HG03196 (cell line): Measurements from ENCODE around the gene SRSF4.
"Not testable (repeated sequence)": the region's sequence is repeated elsewhere in the genome, so short reads cannot be mapped to it uniquely, and the experiment has no call there.

Experiments
- ATAC-seq: cut with Tn5 transposase; IDR thresholded peaks from one replicate; pipeline ENCODE4 v1.9.1; 2021; ENCODE audit not compliant: unreplicated experiment

The SRSF4 gene

DNA sequence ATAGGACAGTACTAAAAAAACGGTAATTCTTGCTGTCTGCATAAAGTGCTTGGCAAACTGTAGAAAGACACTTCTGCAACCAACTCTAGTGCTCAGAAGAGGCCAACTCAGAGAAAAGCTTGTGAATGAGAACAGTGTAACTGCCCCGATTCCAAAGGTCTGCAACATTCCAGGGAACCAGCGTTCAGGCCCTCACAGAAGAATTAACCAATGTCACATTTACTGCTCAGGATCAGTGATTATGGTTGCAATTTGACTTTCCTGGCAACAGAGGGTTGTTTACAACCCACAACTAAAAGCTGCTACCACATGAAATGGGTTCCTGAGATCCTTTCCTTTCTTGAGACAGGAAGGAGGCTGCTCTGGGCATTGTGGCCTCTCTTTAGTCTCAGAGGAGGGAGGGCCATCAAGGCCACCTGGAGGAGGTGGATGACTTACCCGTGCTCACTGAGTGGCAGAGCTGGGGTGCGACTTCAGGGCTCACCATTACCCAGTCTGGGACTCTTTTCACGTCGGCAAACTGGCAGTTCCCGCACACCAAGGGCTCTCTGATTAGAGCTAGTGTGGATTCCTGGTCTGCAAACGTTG, 15.3 kb downstream of the SRSF4 start:
- no peak for ATAC-seq

DNA sequence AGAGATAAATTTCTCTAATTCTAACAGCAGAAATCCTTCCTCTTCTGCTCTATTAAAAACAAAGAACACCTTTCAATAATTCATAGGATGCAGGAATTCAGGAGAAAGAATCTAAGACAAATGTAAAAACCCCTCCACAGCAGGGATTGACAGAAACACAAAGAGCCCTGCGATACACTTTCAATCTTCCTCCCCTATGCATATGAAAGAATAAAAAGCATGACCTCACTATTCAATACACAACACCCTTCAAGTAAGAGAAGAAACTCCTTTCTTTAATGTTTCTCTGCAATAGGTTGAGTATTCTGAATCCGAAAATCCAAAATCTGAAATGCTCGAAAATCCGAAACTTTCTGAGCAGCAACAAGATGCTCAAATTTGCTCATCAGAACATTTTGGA, 17.1 kb downstream of the SRSF4 start:
- no peak for ATAC-seq

DNA sequence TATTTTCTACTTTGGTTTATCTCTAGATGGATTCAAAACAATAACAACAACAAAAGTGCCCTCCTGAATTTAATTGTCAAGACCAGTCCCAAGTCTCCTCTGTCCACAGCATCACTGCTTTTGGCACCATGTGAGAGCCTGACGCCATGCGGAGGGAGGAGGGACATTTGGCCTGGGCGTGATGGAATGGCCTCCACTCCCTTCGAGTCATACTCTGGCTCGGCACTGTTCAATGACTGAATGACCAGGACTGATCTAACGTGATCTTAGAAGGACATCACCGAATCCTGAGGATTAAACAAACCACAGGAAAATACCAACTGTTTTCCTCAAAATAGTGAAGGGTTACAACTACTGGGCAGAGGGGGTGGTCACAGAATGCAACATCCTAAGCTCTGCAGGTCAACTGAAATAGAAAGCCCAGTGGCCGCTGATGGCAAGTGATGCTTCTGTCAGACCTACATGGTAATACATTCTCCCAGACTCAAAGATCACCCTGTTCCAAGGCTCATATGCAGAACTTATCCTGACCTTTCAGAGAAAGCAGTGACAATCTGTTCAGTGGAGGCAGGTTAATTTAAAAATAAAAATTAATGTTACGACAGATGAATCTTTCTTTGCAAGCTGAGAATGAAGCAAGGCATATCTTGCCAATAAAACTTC, 19.1 kb downstream of the SRSF4 start:
- no peak for ATAC-seq

DNA sequence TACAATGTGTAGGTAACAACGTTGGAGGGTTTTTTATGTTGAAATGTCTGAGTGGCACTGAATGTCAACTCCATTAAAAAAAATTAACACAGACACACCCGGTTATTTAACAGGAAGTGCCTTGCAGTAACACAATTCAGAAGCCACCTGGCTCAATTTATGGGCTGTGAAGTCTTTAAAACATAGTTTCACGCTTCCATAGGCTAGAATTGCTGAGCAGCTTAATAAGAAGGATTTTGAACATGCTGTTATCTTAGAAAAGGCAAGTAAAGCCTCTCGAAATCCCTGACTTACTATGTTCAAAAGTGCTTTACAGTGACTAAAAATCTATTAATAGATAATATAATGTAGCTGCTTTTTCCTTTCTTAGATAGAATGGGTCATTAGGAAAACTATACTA, 19.7 kb downstream of the SRSF4 start:
- no peak for ATAC-seq

DNA sequence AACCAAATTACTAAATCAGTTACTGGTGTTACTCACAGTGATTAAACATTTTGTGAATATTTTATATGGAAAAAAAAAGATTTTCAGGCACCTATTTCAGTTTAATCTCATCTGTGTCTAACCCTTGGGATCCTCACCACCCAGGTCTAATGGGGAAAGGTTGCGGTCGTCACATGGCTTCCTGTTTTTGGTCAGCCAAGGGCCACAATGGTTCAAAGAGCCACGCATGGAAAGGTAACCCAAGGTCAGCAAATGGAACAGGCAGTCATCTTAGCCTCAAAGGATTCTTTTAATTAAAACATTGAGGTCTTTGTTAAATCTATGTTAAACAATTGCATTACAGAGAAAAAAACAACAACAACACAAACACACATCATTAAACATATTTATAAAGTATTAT, 21.9 kb downstream of the SRSF4 start:
- no peak for ATAC-seq

DNA sequence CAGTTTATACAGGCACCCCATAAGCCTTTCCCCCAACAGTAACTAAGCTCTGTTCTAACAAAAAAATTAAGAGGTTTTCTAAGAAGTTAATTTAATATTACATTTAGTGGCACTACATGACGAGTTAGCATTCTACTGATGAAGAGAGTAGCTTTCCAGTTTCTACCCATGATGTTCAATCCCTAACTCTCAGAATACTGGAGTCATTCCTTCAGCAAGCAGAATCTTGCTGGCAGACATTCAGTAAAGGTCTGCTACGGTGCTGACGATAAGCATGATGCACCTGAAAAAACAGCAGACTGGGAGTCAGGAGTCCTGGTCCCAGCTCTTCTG, 24.5 kb downstream of the SRSF4 start:
- no peak for ATAC-seq

DNA sequence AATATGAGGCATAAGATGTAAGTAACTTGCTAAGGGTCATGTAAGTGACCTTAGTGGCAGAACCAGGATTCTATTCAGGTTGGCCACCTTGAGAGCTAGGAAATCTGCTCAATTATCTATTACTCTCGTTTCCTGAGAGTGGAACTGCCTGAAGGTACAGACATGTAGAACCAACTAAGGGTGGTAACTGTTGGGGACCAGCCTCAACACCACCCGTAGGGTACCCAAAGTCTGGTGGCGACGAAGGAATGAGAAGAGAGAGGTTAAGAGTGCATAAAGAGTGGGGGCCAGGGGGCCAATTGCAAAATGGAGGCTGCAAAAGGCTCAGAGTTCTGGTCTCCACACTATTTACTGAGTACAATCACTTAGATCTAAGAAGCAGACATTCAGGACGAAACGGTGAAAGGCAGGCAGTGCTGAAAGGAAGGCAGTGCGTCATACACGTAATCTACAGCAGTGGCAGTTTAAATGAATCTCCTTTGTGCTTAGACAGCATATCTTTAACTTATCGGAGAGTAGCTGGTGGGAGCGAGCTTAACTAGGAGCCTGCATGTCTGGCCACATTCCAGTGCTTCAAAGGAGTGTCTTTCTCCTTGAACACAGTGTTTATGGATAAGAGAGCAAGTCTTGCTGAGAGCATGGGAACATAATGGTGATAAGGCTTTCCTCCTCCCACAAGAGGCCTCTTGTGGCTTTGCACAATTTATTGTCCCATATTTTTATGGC, 25.0 kb downstream of the SRSF4 start:
- ATAC-seq: no peak

DNA sequence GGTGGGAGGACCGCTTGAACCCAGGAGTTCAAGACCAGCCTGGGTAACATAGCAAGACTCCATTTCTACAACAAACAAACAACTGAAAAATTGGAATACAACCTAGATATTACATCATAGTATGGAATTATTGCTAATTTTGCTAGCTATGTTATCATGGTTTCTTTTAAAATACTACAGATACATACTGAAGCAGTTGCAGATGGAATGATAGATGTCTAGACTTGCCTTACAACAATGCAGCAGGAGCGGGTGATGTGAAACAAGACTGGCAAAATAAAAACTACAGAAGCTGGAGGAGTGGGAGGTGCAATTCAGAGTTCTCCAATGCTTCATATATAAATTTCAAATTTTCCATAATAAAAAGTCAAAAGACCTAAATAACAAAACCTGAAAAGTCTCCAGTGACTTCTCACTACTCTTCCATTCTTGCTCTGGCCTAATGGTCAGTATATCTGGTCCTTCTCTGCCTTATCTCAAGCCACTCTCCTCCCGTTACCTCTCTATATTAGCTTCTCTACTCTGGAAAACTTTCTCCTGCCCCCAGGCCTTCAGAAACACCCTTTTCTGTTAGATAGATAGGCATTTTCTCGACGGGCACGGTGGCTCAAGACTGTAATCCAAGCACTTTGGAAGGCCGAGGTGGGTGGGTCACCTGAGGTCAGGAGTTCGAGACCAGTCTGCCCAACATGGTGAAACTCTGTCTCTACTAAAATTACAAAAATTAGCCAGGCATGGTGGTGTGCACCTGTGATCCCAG, 29.5 kb downstream of the SRSF4 start:
- no peak for ATAC-seq

DNA sequence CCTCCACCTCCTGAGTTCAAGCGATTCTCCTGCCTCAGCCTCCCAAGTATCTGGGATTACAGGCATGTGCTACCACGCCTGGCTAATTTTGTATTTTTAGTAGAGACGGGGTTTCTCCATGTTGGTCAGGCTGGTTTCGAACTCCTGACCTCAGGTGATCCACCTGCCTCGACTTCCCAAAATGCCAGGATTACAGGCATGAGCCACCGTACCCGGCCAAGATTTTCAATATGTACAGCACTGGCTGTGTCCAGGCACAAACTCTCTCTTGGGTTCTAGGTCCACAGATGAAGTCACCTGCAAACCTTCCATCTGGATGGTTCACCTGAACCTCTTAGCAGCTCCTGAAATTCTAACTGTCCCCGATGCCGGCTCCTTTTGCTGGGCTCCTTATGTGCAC, 31.4 kb downstream of the SRSF4 start:
- not testable (repeated sequence) for ATAC-seq

DNA sequence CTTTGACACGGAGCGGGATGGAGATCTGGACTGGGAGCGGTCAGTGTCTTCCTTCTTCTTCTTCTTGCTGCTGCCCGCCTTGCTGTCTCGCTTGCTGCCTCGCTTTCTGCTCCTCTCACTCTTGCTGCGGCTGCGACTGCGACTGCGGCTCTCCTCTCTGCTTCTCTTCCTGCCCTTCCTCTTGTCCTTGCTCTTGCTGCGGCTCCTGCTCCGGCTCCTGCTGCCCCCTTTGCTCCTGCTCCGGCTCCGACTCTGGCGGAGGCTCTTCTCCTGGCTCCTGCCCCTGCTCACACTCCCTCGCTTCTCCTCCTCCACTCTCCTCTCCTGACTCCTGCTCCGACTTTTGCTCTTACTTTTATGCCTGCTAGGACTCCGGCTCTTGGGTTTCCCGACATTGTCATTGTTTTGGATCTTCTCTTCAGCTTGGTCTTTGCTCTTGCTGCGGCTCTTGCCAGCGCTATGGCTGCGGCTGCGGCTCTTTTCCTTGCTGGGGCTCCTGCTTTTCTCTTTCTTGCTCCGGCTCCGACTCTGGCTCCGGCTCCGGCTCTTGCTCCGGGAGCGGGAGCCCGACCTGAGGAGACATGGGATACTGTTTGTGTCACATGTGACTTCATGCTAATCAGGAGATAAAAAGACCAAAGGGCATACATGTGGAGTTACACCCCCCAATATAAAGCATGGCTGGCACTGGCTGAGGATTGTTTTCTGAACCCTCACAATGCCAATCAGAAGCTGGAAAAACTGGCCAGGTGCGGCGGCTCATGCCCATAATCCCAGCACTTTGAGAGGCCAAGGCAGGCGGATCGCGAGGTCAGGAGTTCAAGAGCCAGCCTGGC, 32.8 kb downstream of the SRSF4 start:
- ATAC-seq: no peak

DNA sequence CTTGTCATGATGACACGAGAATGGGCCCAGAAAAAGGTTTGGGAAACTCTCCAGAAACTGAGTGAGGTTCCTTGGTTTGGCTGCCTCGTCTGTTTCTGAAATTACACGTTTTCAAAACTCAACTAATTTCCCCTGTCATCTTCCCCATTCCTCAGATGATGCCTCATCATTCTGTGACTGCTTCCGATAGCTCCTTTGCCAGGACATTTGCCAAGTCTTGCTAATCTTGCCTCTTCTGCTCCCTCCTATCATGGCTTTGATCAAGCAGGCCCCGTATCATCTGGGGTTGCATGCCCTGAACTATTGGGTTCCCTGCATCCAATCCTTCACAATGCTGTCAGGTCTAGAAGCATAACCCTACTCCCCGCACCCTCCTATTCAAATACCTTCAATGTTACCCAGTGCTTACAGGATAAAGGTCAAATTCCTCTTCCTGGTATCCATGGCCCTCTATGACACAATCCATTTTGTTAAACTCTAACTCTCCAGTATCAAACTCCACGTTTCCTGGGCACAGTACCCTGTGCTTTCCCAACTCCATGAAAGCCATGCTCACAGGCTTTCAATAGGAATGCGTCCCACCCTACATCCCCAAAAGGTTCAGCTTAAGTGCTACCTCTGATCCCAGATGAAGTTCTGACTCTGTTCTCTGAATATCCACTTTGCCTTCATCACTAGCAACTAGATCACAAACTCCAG, 35.8 kb downstream of the SRSF4 start:
- no peak for ATAC-seq

DNA sequence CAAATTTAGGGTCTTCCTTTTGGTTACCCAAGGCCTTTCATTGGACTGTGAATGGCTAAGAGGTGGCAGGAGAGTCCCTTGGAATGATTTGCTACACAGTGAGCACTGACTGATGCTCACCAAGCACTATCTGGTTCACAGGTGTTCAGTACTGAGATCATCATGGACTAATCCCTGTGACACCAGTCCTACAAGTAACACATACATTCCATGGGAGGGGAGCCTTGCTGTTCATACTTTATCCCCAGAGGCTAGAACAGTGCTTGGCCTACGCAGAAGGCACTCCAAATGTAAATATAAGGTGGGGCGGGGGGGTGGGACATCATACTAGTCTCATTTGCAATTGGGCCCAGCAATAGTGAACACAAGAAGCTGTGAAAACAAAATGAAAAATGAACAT, 37.5 kb downstream of the SRSF4 start:
- no peak for ATAC-seq

DNA sequence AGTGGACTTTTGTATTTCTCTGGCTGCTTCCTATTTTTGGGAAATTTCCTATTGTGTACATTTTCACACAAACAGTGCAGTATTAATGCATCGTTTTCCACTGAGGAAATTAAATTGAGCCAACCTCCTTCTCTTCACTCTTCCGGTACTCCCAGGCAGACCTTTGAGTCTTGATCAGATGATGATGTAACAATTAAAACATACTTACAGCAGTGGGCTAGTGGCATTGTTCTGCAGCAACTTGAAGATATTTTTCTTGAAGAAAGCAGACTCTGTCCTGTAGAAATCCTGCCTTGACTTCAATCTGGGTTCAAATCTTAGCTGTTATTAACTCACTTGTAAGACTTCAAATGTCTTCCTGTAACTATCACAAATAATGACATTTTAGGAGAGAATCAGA, 39.0 kb downstream of the SRSF4 start:
- ATAC-seq: no peak

DNA sequence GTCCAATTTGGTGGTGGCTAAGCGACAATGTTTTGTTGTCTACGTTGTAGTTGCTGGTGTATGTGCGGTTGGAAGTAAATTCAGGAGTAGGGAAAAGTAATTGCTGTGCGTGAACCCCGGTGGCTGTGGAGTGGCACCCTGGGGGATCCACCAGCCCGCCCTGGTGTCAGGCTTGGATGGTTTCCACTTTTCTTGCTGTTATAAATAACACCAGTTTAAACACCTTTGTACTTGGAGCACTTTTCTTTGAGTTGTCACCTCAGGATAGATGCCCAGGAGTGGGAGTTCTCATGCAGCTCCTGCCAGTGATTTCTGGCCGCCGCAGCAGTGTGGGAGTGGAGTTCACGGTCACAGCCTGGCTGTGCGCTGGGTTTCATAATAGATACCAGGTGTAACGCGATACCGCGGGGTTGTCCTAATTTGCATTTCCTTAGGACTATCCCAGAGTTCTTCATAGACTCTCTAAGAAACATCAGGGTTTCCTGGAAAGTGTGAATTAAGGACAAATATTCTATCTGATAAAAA, 45.2 kb downstream of the SRSF4 start:
- ATAC-seq: no peak

DNA sequence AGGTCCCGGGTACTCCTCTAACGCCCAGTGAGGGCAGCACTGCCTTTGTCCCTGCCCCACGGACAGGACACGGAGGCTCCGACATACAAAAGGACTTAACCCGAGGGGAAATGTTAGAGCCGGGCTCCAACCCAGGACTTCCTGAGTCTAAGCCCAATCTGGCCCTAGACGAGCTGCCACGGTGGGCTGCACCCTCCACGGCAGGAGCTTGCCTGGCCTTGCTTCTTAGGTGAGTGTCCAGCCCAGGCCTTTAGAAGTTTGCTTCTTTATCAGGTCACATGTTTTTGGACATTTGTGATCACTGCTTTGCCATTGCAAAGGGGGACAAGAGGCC, 47.0 kb downstream of the SRSF4 start:
- ATAC-seq: no peak

DNA sequence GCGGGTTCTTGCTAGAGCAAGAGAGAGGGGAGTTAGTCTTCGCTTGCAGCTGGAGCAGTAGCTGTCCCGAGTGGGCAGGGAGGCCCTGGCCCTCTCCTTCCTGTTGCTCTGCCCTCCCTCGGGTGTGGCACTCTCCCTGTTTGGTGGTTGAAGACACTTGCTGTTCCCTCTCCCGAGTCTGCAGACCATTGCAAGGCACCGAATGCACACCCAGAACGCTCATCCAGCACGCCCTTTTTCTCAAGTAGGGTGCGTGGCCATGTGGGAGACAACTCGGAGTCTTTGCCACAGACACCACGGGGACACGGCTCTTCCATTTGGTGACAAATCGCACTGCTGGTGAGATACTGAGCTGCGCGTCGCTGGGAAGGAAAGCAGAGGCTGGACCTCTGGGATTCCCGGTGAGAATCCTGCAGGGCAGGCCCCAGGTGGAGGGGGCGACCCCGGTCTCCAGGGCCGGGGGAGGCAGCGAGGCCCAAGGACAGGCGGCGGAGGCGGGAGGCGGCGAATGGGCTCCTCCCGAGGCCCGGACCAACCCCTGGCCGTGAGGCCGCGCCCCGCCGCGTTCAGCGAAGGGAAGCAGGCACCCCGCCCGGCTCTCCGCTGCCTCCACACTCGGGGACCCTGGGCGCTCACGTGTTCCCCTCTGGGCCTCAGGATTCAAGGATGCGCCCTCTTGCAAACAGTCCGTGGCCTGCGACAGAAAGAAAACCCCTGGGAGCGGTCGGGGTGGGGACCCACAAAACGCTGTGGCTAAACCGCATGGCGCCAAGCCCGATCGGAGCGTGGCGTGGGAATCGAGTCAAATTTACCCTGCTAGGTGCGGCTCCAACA, 47.6 kb downstream of the SRSF4 start:
- no peak for ATAC-seq

DNA sequence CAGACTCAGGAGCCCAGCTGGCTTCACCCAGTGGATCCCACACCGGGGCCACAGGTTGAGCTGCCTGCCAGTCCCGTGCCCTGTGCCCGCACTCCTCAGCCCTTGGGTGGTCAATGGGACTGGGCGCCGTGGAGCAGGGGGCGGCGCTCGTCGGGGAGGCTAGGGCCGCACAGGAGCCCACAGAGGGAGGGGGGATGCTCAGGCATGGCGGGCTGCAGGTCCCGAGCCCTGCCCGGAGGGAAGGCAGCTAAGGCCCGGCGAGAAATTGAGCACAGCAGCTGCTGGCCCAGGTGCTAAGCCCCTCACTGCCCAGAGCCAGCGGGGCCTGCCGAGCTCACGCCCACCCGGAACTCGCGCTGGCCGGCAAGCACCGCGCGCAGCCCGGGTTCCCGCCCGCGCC, 50.6 kb downstream of the SRSF4 start:
- not testable (repeated sequence) for ATAC-seq

DNA sequence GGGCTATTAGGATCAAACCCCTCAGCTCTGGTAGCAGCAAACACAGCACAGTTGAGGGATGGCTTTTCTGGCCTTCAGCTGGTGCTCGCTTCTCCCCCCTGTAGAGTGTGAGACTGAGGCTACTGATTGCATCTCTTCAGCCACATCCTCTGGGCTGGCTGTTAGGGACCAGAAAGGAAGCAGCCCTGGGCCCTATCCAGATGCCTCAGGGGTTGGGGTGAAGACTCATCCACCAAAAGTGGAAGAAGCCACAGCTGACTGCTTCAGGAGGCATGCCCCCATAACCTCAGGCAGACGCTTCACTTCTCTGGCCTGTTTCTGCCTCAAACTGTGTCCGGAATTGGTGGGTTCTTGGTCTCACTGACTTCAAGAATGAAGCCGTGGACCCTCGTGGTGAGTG, 51.8 kb downstream of the SRSF4 start:
- no peak for ATAC-seq

DNA sequence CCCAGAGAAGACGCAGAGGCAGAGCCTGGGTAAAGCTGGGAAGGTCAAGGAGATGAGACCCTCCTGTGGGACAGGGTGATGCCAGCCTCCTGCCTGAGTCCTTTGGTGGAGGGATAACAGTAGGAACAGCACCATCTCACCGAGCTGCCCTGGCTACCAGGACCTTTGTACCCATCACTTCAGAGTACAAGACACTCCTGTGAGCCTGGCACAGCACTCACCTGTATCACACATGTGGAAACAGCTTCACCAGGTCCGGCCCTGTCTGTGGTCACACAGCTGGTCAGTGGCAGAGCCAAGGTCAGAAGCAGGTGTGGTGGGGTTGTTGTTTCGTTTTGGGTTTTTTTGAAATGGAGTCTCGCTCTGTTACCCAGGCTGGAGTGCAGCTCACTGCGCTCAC, 53.0 kb downstream of the SRSF4 start:
- no peak for ATAC-seq
